Measurements from ENCODE around the gene OOSP3.
A peak's percentile ranks its signal among the peaks of the same experiment; 100 is the strongest.
"Not testable (repeated sequence)": the region's sequence is repeated elsewhere in the genome, so short reads cannot be mapped to it uniquely, and the experiment has no call there.

Gene OOSP3

GRCh38 chr11:59877325-59877724 is 1.3 kb upstream of the OOSP3 start:
- DNase-seq (ENCODE audit: low spot score) = no peak

- DNase-seq (ENCODE audit: low spot score) = no peak
Measured at GRCh38 chr11:59877784-59878183, 798 bp upstream of the OOSP3 start.

- DNase-seq (ENCODE audit: low spot score) = no peak
Measured at GRCh38 chr11:59879567-59879966, 985 bp downstream of the OOSP3 start.

- DNase-seq (ENCODE audit: low spot score) = no peak
Measured at GRCh38 chr11:59883597-59883996, 5.0 kb downstream of the OOSP3 start.

GRCh38 chr11:59887156-59887555 is 8.6 kb downstream of the OOSP3 start:
- not testable (repeated sequence) for DNase-seq (ENCODE audit: low spot score)

GRCh38 chr11:59891781-59892181 is 13.2 kb downstream of the OOSP3 start:
- DNase-seq (ENCODE audit: low spot score) = no peak

GRCh38 chr11:59894616-59895015 is 16.0 kb downstream of the OOSP3 start:
- no peak for DNase-seq (ENCODE audit: low spot score)

GRCh38 chr11:59898046-59898445 is 19.5 kb downstream of the OOSP3 start:
- DNase-seq (ENCODE audit: low spot score) = no peak

GRCh38 chr11:59898650-59899049 is 20.1 kb downstream of the OOSP3 start:
- DNase-seq (ENCODE audit: low spot score) = no peak

GRCh38 chr11:59899532-59899931 is 20.9 kb downstream of the OOSP3 start:
- no peak for DNase-seq (ENCODE audit: low spot score)

- no peak for DNase-seq (ENCODE audit: low spot score)
Measured at GRCh38 chr11:59900366-59901126, 22.0 kb downstream of the OOSP3 start.

- no peak for DNase-seq (ENCODE audit: low spot score)
Measured at GRCh38 chr11:59901306-59901705, 22.7 kb downstream of the OOSP3 start.

- not testable (repeated sequence) for DNase-seq (ENCODE audit: low spot score)
Measured at GRCh38 chr11:59903569-59903968, 25.0 kb downstream of the OOSP3 start.

GRCh38 chr11:59918480-59918879 is 39.9 kb downstream of the OOSP3 start:
- DNase-seq (ENCODE audit: low spot score) = no peak

GRCh38 chr11:59918987-59919589 is 40.5 kb downstream of the OOSP3 start:
- peak; percentile 9 for DNase-seq (ENCODE audit: low spot score)

- no peak for DNase-seq (ENCODE audit: low spot score)
Measured at GRCh38 chr11:59923813-59924212, 45.2 kb downstream of the OOSP3 start.

GRCh38 chr11:59931688-59932087 is 53.1 kb downstream of the OOSP3 start:
- DNase-seq (ENCODE audit: low spot score) = no peak

- DNase-seq (ENCODE audit: low spot score) = no peak
Measured at GRCh38 chr11:59938132-59938531, 59.5 kb downstream of the OOSP3 start, which contains the start of gene OOSP1. TSS of gene OOSP1 (plus strand) at chr11:59938432. CDS start at chr11:59938455, 23 bp downstream.

GRCh38 chr11:59938718-59939117 is 60.1 kb downstream of the OOSP3 start:
- DNase-seq (ENCODE audit: low spot score) = no peak

GRCh38 chr11:59939482-59939881 is 60.9 kb downstream of the OOSP3 start:
- no peak for DNase-seq (ENCODE audit: low spot score)

GRCh38 chr11:59941091-59941490 is 62.5 kb downstream of the OOSP3 start:
- no peak for DNase-seq (ENCODE audit: low spot score)

- DNase-seq (ENCODE audit: low spot score) = no peak
Measured at GRCh38 chr11:59943997-59944714, 65.6 kb downstream of the OOSP3 start.

- DNase-seq (ENCODE audit: low spot score) = no peak
Measured at GRCh38 chr11:59944720-59945119, 66.1 kb downstream of the OOSP3 start.
